Fibroblast of skin of left quadriceps (primary cell): ENCODE measurements around the gene USE1.
A peak's percentile ranks its signal among the peaks of the same experiment; 100 is the strongest.

Experiments
- DNase-seq, 2 experiments: peaks; one replicate each; pipeline ENCODE4 v3.0.0-alpha.2; 2013; ENCODE audit warnings: low read depth in 2 of 2

Gene USE1

DNA sequence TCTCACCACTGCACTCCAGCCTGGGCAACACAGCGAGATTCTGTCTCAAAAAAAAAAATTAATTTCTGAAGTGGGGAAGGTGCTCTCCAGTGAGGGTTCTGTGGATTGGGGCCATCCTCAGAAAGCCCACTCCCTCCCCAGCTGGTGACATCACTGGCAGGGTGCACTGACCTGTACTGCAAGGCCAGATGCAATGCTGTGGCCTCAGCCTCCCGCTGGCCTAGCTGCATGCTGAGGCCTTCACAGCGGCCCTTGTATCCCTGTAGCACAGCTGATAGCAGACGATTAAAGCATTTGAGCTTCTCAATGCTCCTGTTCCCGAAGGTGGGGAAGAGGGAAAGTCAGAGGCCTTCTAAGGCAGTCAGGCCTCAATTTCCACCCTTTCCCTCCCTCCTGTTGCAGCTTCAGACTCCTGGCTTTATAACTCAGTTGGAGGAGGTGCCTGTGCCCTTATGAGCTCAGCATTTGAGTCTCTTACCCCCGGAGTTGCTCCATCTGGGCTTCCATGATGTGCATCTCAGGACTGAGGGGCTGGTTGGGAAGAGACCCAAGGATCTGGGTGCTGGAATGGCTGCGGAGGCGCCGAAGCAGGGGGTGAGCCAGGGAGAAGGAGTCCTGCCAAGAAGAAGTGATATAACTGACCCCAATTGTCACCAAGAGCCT lies 44.1 kb downstream of the USE1 start:
- DNase-seq: no peak

- no peak for DNase-seq
Observed at GRCh38 chr19:17259934-17260333, 44.8 kb downstream of the USE1 start.

DNA sequence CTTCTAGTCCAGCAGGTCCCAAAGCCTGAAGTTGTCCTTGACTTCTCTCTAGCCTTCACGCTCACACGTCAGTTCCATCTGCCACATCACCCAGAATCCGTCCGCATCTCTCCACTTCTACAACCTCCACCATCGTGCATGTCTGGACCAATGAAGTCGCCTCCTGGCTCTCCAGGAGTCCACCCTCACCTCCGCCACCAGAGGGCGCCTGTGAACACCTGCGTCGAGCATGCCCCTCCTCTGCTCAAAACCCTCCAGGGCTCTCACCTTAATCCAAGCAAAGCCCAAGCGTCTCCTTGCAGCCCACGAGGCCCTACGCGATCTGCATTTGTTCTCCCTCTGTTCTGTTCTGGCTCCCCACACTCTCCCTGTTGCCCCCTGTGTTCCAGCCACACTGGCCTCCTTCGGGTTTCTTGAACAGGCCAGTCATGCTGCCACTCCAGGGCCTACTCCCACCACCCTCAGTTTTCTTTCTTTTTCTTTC lies 45.7 kb downstream of the USE1 start:
- DNase-seq: peak; percentile 37 to 43

- no peak for DNase-seq
Observed at GRCh38 chr19:17262557-17262956, 47.4 kb downstream of the USE1 start.

GRCh38 chr19:17263712-17264640 lies 48.8 kb downstream of the USE1 start:
- no peak for DNase-seq

- no peak for DNase-seq
Observed at GRCh38 chr19:17264641-17264979, 49.5 kb downstream of the USE1 start, which contains the start of gene USHBP1. Gene USHBP1, minus strand, starts transcription at chr19:17264745. Its CDS starts 446 bp downstream, at chr19:17264299.

GRCh38 chr19:17266026-17266425 lies 50.9 kb downstream of the USE1 start:
- DNase-seq: no peak

DNA sequence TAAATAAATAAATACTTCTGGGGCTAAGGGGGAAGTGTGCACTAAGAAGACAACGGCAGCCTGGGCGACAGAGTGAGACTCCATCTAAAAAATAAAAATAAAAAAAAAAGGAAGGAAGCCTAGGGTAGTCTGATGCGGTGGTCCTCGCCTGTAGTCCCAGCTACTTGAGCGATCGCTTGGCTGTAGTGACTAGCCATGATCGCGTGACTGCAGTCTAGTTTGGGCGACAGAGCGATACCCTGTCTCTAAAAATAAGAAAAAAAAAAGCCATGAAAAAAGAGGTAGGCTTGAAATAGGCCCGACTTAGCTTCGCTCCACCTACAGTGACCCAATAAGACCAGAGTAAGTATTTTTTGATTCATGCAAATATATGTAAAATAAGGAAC lies 51.4 kb downstream of the USE1 start:
- DNase-seq: no peak

DNA sequence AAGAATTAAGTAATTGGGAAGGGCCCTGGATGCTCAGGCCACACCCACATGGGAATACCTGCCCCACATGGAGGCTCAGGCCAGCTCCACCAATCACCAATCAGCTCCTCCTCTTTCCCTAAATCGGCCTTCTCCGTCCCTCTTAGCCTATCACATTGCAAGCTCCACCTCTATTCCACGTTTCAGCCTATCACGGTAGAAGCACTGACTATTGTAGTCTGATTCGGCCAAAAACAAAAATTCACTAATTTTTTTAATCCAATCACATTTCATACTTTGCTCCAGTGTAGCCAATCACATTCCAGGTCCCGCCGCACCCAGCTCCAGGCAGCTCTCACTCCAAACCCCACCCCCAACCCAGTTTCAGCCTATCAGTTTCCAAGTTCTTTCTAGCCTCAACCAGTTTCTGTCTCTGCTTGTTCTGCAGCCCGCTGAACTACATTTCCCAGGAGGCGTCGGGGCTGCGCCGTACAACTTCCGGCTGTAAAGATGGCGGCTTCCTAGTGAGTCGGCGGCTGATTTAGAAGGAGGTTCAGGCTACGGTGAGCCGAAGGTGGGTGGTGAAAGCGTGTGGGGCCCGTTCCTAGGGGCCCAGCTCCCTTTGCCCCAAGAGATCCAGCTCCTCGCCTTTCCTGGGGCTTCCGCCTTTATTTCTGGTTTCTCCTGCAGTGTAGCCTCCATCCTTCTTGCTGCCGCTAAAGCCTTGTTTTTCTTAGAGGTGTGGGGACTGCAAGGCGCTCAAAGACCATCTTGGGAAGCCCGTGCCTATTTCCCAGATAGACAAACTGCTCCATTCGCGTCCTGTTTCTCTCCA lies 52.0 kb downstream of the USE1 start, which contains the start of gene BABAM1:
BABAM1 (plus strand) TSS at position 469 of the 814 bp plus-strand sequence. CDS start 1,364 bp downstream, outside the sequence.
- peak; percentile 99 for DNase-seq

DNA sequence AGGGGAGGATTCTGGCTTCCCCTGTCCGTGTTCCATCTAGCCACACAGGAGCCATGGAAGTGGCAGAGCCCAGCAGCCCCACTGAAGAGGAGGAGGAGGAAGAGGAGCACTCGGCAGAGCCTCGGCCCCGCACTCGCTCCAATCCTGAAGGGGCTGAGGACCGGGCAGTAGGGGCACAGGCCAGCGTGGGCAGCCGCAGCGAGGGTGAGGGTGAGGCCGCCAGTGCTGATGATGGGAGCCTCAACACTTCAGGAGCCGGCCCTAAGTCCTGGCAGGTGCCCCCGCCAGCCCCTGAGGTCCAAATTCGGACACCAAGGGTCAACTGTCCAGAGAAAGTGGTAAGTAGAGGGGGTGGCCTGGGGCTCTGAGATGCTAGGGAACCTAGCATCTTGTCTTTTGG lies 53.6 kb downstream of the USE1 start:
- no peak for DNase-seq
